ENCODE data around the gene CAPN12.

GRCh38 chr19:38703509-38703908 lies 40.8 kb downstream of the CAPN12 start:
- TF ChIP-seq, protein P1, sequence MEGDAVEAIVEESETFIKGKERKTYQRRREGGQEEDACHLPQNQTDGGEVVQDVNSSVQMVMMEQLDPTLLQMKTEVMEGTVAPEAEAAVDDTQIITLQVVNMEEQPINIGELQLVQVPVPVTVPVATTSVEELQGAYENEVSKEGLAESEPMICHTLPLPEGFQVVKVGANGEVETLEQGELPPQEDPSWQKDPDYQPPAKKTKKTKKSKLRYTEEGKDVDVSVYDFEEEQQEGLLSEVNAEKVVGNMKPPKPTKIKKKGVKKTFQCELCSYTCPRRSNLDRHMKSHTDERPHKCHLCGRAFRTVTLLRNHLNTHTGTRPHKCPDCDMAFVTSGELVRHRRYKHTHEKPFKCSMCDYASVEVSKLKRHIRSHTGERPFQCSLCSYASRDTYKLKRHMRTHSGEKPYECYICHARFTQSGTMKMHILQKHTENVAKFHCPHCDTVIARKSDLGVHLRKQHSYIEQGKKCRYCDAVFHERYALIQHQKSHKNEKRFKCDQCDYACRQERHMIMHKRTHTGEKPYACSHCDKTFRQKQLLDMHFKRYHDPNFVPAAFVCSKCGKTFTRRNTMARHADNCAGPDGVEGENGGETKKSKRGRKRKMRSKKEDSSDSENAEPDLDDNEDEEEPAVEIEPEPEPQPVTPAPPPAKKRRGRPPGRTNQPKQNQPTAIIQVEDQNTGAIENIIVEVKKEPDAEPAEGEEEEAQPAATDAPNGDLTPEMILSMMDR (IDR thresholded peaks at IDR 0.05), result no peak
- TF ChIP-seq POLR2A (IDR thresholded peaks at IDR 0.05), result no peak
